ENCODE results near the gene PLXNB2. TPM values are rescaled to one million over a fixed set of nuclear protein-coding genes. Genes with fewer than 3 reads are reported as not detected.

The PLXNB2 gene
- total and polyA plus RNA-seq, 4 donors: 123 to 310 (median 173) TPM

DNA sequence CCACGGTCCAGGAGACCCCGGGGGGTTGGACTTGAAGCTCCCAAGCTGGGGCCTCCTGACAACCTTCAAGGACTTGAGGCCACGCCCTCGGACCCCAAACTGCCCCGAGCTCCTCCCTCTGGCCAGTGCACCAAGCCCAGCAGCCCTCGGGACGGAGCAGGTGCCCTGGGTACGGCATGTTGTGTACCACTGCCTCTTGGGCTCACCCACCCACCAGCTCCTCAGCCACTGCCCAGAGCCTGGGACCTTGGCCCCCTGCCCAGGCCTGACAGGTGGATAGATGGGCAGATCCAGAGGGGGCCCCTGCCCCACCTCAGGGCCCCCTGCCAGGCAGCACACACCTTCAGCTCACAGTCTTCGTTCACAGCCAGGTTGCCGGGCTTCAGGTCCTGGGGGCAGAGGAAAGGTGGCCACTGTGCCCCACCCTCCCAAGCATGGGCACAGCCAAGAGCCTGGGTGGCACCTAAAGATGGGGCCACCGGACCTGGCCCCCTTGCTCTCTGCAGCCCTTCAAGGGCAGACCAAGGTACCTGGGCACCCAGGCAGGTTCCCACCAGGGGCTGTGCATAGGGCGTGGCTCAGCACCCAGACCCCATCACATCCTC is 51.1 kb downstream of the PLXNB2 start:
- Histone ChIP-seq H3K27me3 (ENCODE audit: control insufficient read depth in 3 of 3, insufficient read depth in 3 of 3, low read length in 2 of 3) (no peaks in the 10 kb centered on the region), H3K4me3 (no peak overlapping the region), H3K4me1 (ENCODE audit: control insufficient read depth in 5 of 5, insufficient read depth in 5 of 5, low read length in 5 of 5) (peaks cover 0 to 9% (median 2%) of the 10 kb centered on the region in 5 donors), H3K27ac (ENCODE audit: low read depth in 1 of 2, low read length in 1 of 2) (no peak overlapping the region), H3K36me3 (ENCODE audit: control insufficient read depth in 4 of 4, insufficient read depth in 4 of 4, low read length in 4 of 4) (peaks cover 0 to 8% (median 4%) of the 10 kb centered on the region in 4 donors), H3K9ac (ENCODE audit: insufficient read depth in 1 of 2, low read length in 2 of 2) (no peak overlapping the region), H3K9me3 (ENCODE audit: control insufficient read depth in 4 of 4, insufficient read depth in 3 of 4, low read length in 3 of 4) (no peaks in the 10 kb centered on the region)
- DNase-seq: no peak
- ATAC-seq (ENCODE audit: insufficient read depth, low FRiP score): no peak
- no peak for TF ChIP-seq CTCF (IDR thresholded peaks at IDR 0.05; ENCODE audit: control extremely low read depth, extremely low read depth)
- WGBS, 2 donors: 87 to 95% methylated on average over 12 of the region's 12 CpGs

- DNase-seq: no peak
- WGBS, 2 donors: 92 to 97% methylated on average over 17 of the region's 17 CpGs
- no peak for TF ChIP-seq CTCF (IDR thresholded peaks at IDR 0.05; ENCODE audit: control extremely low read depth, extremely low read depth)
- no peak overlapping the region for H3K27ac ChIP-seq (ENCODE audit: low read depth in 1 of 2, low read length in 1 of 2)
- no peak overlapping the region for H3K4me3 ChIP-seq
- H3K9ac ChIP-seq (ENCODE audit: insufficient read depth in 1 of 2, low read length in 2 of 2): no peak overlapping the region
- H3K4me1 ChIP-seq (ENCODE audit: control insufficient read depth in 5 of 5, insufficient read depth in 5 of 5, low read length in 5 of 5): peaks cover 0 to 10% (median 2%) of the 10 kb centered on the region in 5 donors
- no peaks in the 10 kb centered on the region for H3K27me3 ChIP-seq (ENCODE audit: control insufficient read depth in 3 of 3, insufficient read depth in 3 of 3, low read length in 2 of 3)
- ATAC-seq (ENCODE audit: insufficient read depth, low FRiP score): no peak
- peaks cover 0 to 8% (median 4%) of the 10 kb centered on the region in 4 donors for H3K36me3 ChIP-seq (ENCODE audit: control insufficient read depth in 4 of 4, insufficient read depth in 4 of 4, low read length in 4 of 4)
- no peaks in the 10 kb centered on the region for H3K9me3 ChIP-seq (ENCODE audit: control insufficient read depth in 4 of 4, insufficient read depth in 3 of 4, low read length in 3 of 4)
Measured at GRCh38 chr22:50255607-50256006, 51.8 kb downstream of the PLXNB2 start.

GRCh38 chr22:50255099-50255498 is 52.3 kb downstream of the PLXNB2 start:
- no peak for DNase-seq

More at GRCh38 chr22:50255099-50255498, 52.3 kb downstream of the PLXNB2 start:
- no peak for ATAC-seq (ENCODE audit: insufficient read depth, low FRiP score)
- WGBS, 2 donors: 91 to 94% methylated on average over 19 of the region's 19 CpGs
- Histone ChIP-seq H3K4me1 (ENCODE audit: control insufficient read depth in 5 of 5, insufficient read depth in 5 of 5, low read length in 5 of 5) (peaks cover 2 to 10% (median 4%) of the 10 kb centered on the region in 5 donors), H3K27ac (ENCODE audit: low read depth in 1 of 2, low read length in 1 of 2) (no peak overlapping the region), H3K4me3 (no peak overlapping the region), H3K9ac (ENCODE audit: insufficient read depth in 1 of 2, low read length in 2 of 2) (no peak overlapping the region), H3K36me3 (ENCODE audit: control insufficient read depth in 4 of 4, insufficient read depth in 4 of 4, low read length in 4 of 4) (peaks cover 0 to 8% (median 4%) of the 10 kb centered on the region in 4 donors), H3K9me3 (ENCODE audit: control insufficient read depth in 4 of 4, insufficient read depth in 3 of 4, low read length in 3 of 4) (no peaks in the 10 kb centered on the region), H3K27me3 (ENCODE audit: control insufficient read depth in 3 of 3, insufficient read depth in 3 of 3, low read length in 2 of 3) (no peaks in the 10 kb centered on the region)
- no peak for TF ChIP-seq CTCF (IDR thresholded peaks at IDR 0.05; ENCODE audit: control extremely low read depth, extremely low read depth)
